IMR-90 (cell line): ENCODE data around the gene SLC9A9. TPM values are rescaled to one million over a fixed set of nuclear protein-coding genes. Genes with fewer than 3 reads are reported as not detected.

ENCODE experiments used
- ATAC-seq: fragments of 200-7000 bp; cut with Tn5 transposase; 2 replicates; pipeline ENCODE4 v1.9.1; 2020; ENCODE audit warnings: low read depth, mild to moderate bottlenecking, moderate library complexity
- BruUV-seq: library from RNA; stranded (reverse); fragments of 400-500 nt; replicated peaks from 2 replicates; lab custom pipeline; 2021; lab: Mats Ljungman, UMichigan
- CTCF ChIA-PET: fragments of 300-600 bp; formaldehyde crosslinking; extraction: SDS; loops from one replicate; lab custom pipeline; 2021; ENCODE audit warnings: antibody characterized with exemption; lab: Yijun Ruan, JAX
- POLR2A ChIA-PET: fragments of 300-600 bp; sonication (Branson Sonifier 250); formaldehyde crosslinking; loops from one replicate; lab custom pipeline; 2022; ENCODE audit warnings: antibody characterized with exemption; ENCODE audit not compliant: unreplicated experiment; lab: Charles Lee
- DNase-seq: peaks from one replicate; pipeline ENCODE4 v3.0.0; 2013
- H2AFZ ChIP-seq: replicated peaks from 2 replicates; pipeline ENCODE3; 2013; ENCODE audit warnings: low read length, mild to moderate bottlenecking; ENCODE audit not compliant: poor library complexity
- H2AK5ac ChIP-seq: 2 replicates; pipeline ENCODE4 v1.6.1; 2013; ENCODE audit warnings: low read depth, low read length, inconsistent platforms
- H2AK9ac ChIP-seq: replicated peaks from 2 replicates; pipeline ENCODE3; 2013; ENCODE audit warnings: mild to moderate bottlenecking, low read depth, low read length, moderate library complexity; ENCODE audit not compliant: poor library complexity
- H2BK120ac ChIP-seq: 2 replicates; pipeline ENCODE4 v1.6.1; 2013; ENCODE audit warnings: low read depth, low read length, inconsistent platforms
- H2BK15ac ChIP-seq: 3 replicates; pipeline ENCODE4 v1.6.1; 2013; ENCODE audit warnings: low read depth, low read length, inconsistent platforms
- H2BK20ac ChIP-seq: 2 replicates; pipeline ENCODE4 v1.6.1; 2013; ENCODE audit warnings: low read depth, mild to moderate bottlenecking, inconsistent platforms, low read length, moderate library complexity
- H2BK5ac ChIP-seq: 2 replicates; pipeline ENCODE4 v1.6.1; 2013; ENCODE audit warnings: mild to moderate bottlenecking, low read depth, low read length, inconsistent platforms; ENCODE audit not compliant: poor library complexity, severe bottlenecking
- H3K14ac ChIP-seq: replicated peaks from 2 replicates; pipeline ENCODE4 v1.6.1; 2013; ENCODE audit warnings: low read depth, low read length, inconsistent platforms
- H3K18ac ChIP-seq: 2 replicates; pipeline ENCODE4 v1.6.1; 2013; ENCODE audit warnings: low read depth, low read length, control low read depth
- H3K23ac ChIP-seq: 2 replicates; pipeline ENCODE4 v1.6.1; 2013; ENCODE audit warnings: low read depth, low read length, inconsistent platforms
- H3K27ac ChIP-seq: 2 replicates; pipeline ENCODE4 v1.5.1; 2013; ENCODE audit warnings: mild to moderate bottlenecking, control low read depth, low read length; ENCODE audit not compliant: insufficient read depth
- H3K27me3 ChIP-seq: 2 replicates; pipeline ENCODE4 v1.6.1; 2013; ENCODE audit warnings: low read length; ENCODE audit not compliant: control insufficient read depth, insufficient read depth
- H3K36me3 ChIP-seq: 2 replicates; pipeline ENCODE4 v1.6.1; 2013; ENCODE audit warnings: low read length, mixed read lengths; ENCODE audit not compliant: control insufficient read depth, insufficient read depth
- H3K4ac ChIP-seq: 2 replicates; pipeline ENCODE4 v1.6.1; 2013; ENCODE audit warnings: low read depth, low read length, inconsistent platforms
- H3K4me1 ChIP-seq: 2 replicates; pipeline ENCODE4 v1.6.1; 2013; ENCODE audit warnings: low read length, mixed read lengths; ENCODE audit not compliant: control insufficient read depth, insufficient read depth
- H3K4me2 ChIP-seq: 2 replicates; pipeline ENCODE4 v1.6.1; 2013; ENCODE audit warnings: low read depth, mild to moderate bottlenecking, control low read depth, low read length, moderate library complexity
- H3K4me3 ChIP-seq: 2 replicates; pipeline ENCODE4 v1.5.1; 2013; ENCODE audit warnings: low read depth, mild to moderate bottlenecking, control low read depth, low read length, moderate library complexity; ENCODE audit not compliant: insufficient read depth
- H3K56ac ChIP-seq: 2 replicates; pipeline ENCODE4 v1.6.1; 2013; ENCODE audit warnings: low read length, inconsistent platforms; ENCODE audit not compliant: insufficient read depth; ENCODE audit errors: extremely low read depth
- H3K79me1 ChIP-seq, 2 experiments: 2 replicates each; pipeline ENCODE4 v1.6.1; 2013; ENCODE audit warnings: low read length in 2 of 2, inconsistent platforms in 1 of 2, low read depth in 1 of 2
- H3K9ac ChIP-seq: 2 replicates; pipeline ENCODE4 v1.6.1; 2013; ENCODE audit warnings: low read depth, low read length, control low read depth
- H3K9me1 ChIP-seq: 2 replicates; pipeline ENCODE4 v1.6.1; 2013; ENCODE audit warnings: low read length, inconsistent platforms; ENCODE audit not compliant: insufficient read depth
- H3K9me3 ChIP-seq: 2 replicates; pipeline ENCODE4 v1.6.1; 2013; ENCODE audit warnings: low read length; ENCODE audit not compliant: control insufficient read depth, insufficient read depth
- H4K20me1 ChIP-seq: 2 replicates; pipeline ENCODE4 v1.6.1; 2013; ENCODE audit warnings: low read length, inconsistent platforms; ENCODE audit not compliant: insufficient read depth
- H4K5ac ChIP-seq: 2 replicates; pipeline ENCODE4 v1.6.1; 2013; ENCODE audit warnings: mild to moderate bottlenecking, low read depth, low read length, control low read depth
- H4K8ac ChIP-seq, 2 experiments: 2 replicates each; pipeline ENCODE4 v1.6.1; 2013; ENCODE audit warnings: low read depth in 2 of 2, low read length in 2 of 2, control low read depth in 1 of 2, inconsistent platforms in 1 of 2
- H4K91ac ChIP-seq: 2 replicates; pipeline ENCODE4 v1.6.1; 2013; ENCODE audit warnings: low read depth, low read length, inconsistent platforms; ENCODE audit not compliant: insufficient read depth
- CEBPB ChIP-seq: IDR thresholded peaks from 2 replicates; pipeline ENCODE4 v1.6.1; 2012; ENCODE audit warnings: low read depth, low read length, improper control_type of control experiment
- CHD1 ChIP-seq: IDR thresholded peaks from 2 replicates; pipeline ENCODE4 v1.6.1; 2012; ENCODE audit warnings: low read depth, low read length, improper control_type of control experiment
- FOS ChIP-seq: fragments of 150-350 bp; IDR thresholded peaks from 2 replicates; pipeline ENCODE4 v1.6.1; 2016; ENCODE audit warnings: low read depth, low read length
- MAFK ChIP-seq: IDR thresholded peaks from 2 replicates; pipeline ENCODE4 v1.6.1; 2012; ENCODE audit warnings: low read depth, low read length, improper control_type of control experiment
- POLR2A ChIP-seq: IDR thresholded peaks from 2 replicates; pipeline ENCODE4 v1.6.1; 2012; ENCODE audit warnings: mild to moderate bottlenecking, low read depth, low read length
- RAD21 ChIP-seq: IDR thresholded peaks from 2 replicates; pipeline ENCODE4 v1.6.1; 2012; ENCODE audit warnings: low read length, improper control_type of control experiment
- RCOR1 ChIP-seq: IDR thresholded peaks from 2 replicates; pipeline ENCODE4 v1.6.1; 2012; ENCODE audit warnings: mild to moderate bottlenecking, low read length, improper control_type of control experiment; ENCODE audit not compliant: insufficient replicate concordance
- RFX5 ChIP-seq: IDR thresholded peaks from 2 replicates; pipeline ENCODE4 v1.8.0; 2012; ENCODE audit warnings: low read depth, mild to moderate bottlenecking, low read length, moderate library complexity
- SMC3 ChIP-seq: fragments of 150-350 bp; IDR thresholded peaks from 2 replicates; pipeline ENCODE4 v1.6.1; 2016; ENCODE audit warnings: low read depth, mild to moderate bottlenecking, antibody characterized with exemption, low read length, moderate library complexity
- USF2 ChIP-seq: fragments of 150-350 bp; IDR thresholded peaks from 2 replicates; pipeline ENCODE4 v1.6.1; 2017; ENCODE audit warnings: mild to moderate bottlenecking, antibody characterized with exemption, low read length, low read depth
- dilution Hi-C: fragments of 300-500 bp; cut with HindIII; formaldehyde crosslinking; loops from one replicate; pipeline ENCODE4 v1.14.3; 2018; ENCODE audit warnings: low sequenced_read_pairs; ENCODE audit not compliant: unreplicated experiment
- in situ Hi-C: fragments of 300-500 bp; cut with MboI; formaldehyde crosslinking; loops from 3 replicates; pipeline ENCODE4 v1.14.3; 2019; ENCODE audit warnings: low sequenced_read_pairs, inconsistent platforms, mixed read lengths
- intact Hi-C: fragments of 100-400 bp; cut with micrococcal nuclease; formaldehyde crosslinking; loops from 2 replicates; pipeline ENCODE4 v1.10.0; 2022
- polyA plus RNA-seq, 3 experiments: library from polyadenylated mRNA; depleted of rRNA; stranded (reverse); fragments of >200 nt; gene quantifications; 2 replicates each; pipeline ENCODE4 v1.2.3, GENCODE V29; 2012; ENCODE audit warnings: low replicate concordance in 1 of 3
- total RNA-seq: library from RNA; depleted of rRNA; stranded (reverse); fragments of >200 nt; gene quantifications from 2 replicates; pipeline ENCODE4 v1.2.3, GENCODE V29; 2012
- TF ChIP-seq, protein P1 (sequence below): conservative IDR thresholded peaks from 2 replicates; pipeline ENCODE4 v1.5.1; 2012; ENCODE audit warnings: mild to moderate bottlenecking, low read depth, low read length, improper control_type of control experiment
- TF ChIP-seq, protein P2 (sequence below): fragments of 150-350 bp; IDR thresholded peaks from 2 replicates; pipeline ENCODE4 v1.6.1; 2016; ENCODE audit warnings: low read depth, mild to moderate bottlenecking, low read length, moderate library complexity, borderline replicate concordance

SLC9A9 gene
- total and polyA plus RNA-seq, 2 of the 4 experiments (the other 2 are of a cell fraction) = 1.4 to 2.3 TPM

DNA sequence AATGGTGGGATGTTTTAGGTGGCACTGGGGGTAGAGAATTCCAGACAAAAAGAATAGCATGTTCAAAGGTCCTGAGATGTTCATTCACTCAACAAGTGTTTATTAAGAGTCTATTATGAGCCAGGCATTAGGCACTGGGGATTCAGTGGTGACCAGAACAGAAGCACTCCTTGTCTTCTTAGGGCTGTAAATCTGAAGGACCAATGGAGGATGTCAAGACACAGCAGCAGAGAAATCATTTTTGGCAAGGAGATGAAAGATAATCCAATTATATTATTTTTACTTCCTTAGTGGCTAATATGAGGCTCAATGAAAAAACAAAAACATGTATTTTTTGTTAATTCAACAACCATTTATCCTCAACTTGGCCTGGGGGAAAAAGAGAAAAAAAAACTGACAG lies 218.5 kb downstream of the SLC9A9 start:
- H3K9ac ChIP-seq = no peak overlapping the region
- intact Hi-C loops (no loop called here), dilution Hi-C loops (no loop called here), in situ Hi-C loops (no loop called here)
- no peaks in the 10 kb centered on the region for H4K20me1 ChIP-seq
- no peak overlapping the region for H2BK5ac ChIP-seq
- no peak overlapping the region for H4K8ac ChIP-seq
- no peak overlapping the region for H2BK15ac ChIP-seq
- H3K14ac ChIP-seq = no peak overlapping the region
- H3K9me3 ChIP-seq = no peaks in the 10 kb centered on the region
- no peak for ATAC-seq
- no peaks in the 10 kb centered on the region for H3K27me3 ChIP-seq
- H2BK120ac ChIP-seq = no peak overlapping the region
- TF ChIP-seq CHD1 (no peak), RAD21 (no peak), MAFK (no peak), SMC3 (no peak), RFX5 (no peak), FOS (no peak), POLR2A (no peak), CEBPB (no peak), USF2 (no peak), RCOR1 (no peak)
- TF ChIP-seq, protein P1, sequence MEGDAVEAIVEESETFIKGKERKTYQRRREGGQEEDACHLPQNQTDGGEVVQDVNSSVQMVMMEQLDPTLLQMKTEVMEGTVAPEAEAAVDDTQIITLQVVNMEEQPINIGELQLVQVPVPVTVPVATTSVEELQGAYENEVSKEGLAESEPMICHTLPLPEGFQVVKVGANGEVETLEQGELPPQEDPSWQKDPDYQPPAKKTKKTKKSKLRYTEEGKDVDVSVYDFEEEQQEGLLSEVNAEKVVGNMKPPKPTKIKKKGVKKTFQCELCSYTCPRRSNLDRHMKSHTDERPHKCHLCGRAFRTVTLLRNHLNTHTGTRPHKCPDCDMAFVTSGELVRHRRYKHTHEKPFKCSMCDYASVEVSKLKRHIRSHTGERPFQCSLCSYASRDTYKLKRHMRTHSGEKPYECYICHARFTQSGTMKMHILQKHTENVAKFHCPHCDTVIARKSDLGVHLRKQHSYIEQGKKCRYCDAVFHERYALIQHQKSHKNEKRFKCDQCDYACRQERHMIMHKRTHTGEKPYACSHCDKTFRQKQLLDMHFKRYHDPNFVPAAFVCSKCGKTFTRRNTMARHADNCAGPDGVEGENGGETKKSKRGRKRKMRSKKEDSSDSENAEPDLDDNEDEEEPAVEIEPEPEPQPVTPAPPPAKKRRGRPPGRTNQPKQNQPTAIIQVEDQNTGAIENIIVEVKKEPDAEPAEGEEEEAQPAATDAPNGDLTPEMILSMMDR = no peak
- TF ChIP-seq, protein P2, sequence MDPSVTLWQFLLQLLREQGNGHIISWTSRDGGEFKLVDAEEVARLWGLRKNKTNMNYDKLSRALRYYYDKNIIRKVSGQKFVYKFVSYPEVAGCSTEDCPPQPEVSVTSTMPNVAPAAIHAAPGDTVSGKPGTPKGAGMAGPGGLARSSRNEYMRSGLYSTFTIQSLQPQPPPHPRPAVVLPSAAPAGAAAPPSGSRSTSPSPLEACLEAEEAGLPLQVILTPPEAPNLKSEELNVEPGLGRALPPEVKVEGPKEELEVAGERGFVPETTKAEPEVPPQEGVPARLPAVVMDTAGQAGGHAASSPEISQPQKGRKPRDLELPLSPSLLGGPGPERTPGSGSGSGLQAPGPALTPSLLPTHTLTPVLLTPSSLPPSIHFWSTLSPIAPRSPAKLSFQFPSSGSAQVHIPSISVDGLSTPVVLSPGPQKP = no peak
- no peak overlapping the region for H3K23ac ChIP-seq
- ChIA-PET CTCF (no interaction called here), POLR2A (no interaction called here)
- no peak overlapping the region for H3K4me3 ChIP-seq
- DNase-seq = no peak
- BruUV-seq = no TSS peak
- H3K4me1 ChIP-seq = no peaks in the 10 kb centered on the region
- no peak overlapping the region for H2BK20ac ChIP-seq
- no peak overlapping the region for H3K56ac ChIP-seq
- H3K4me2 ChIP-seq = no peak overlapping the region
- H4K91ac ChIP-seq = no peak overlapping the region
- H3K27ac ChIP-seq = no peak overlapping the region
- no peak overlapping the region for H3K18ac ChIP-seq
- H2AK9ac ChIP-seq = no peak overlapping the region
- H3K79me1 ChIP-seq = no peaks in the 10 kb centered on the region
- H3K9me1 ChIP-seq = no peaks in the 10 kb centered on the region
- no peak overlapping the region for H2AFZ ChIP-seq
- no peaks in the 10 kb centered on the region for H3K36me3 ChIP-seq
- no peak overlapping the region for H2AK5ac ChIP-seq
- no peak overlapping the region for H3K4ac ChIP-seq
- H4K5ac ChIP-seq = no peak overlapping the region
